HepG2 (cell line): Measurements from ENCODE around the gene ACP2. TPM values are rescaled to one million over a fixed set of nuclear protein-coding genes. Genes with fewer than 3 reads are reported as not detected.

Experiments used
- ATAC-seq: fragments of 200-7000 bp; cut with Tn5 transposase; 3 replicates; pipeline ENCODE4 v1.9.1; 2020; ENCODE audit warnings: mild to moderate bottlenecking, moderate library complexity
- BruUV-seq: library from RNA; stranded (reverse); fragments of 400-500 nt; replicated peaks from 2 replicates; lab custom pipeline; 2021; lab: Mats Ljungman, UMichigan
- CTCF ChIA-PET: fragments of 300-600 bp; formaldehyde crosslinking; extraction: SDS; loops from one replicate; lab custom pipeline; 2021; ENCODE audit warnings: low total read pairs, inconsistent platforms, low intra/inter-chr PET ratio; lab: Yijun Ruan, JAX
- POLR2A ChIA-PET: fragments of 350-600 bp; sonication (Branson Sonifier 250); formaldehyde crosslinking; loops from one replicate; lab custom pipeline; 2020; ENCODE audit warnings: antibody characterized with exemption, inconsistent platforms; lab: Yijun Ruan, JAX
- DNase-seq: peaks from one replicate; pipeline ENCODE4 v3.0.0-alpha.2; 2015; ENCODE audit warnings: low spot score
- FAIRE-seq: peaks from 3 replicates; lab custom pipeline; 2011; peaks lifted over from hg19 to GRCh38; lab: Jason Lieb, UNC
- H2AFZ ChIP-seq: one replicate; pipeline ENCODE4 v1.6.1; 2011; ENCODE audit warnings: low read length, inconsistent platforms
- H3K27ac ChIP-seq: fragments of 300-600 bp; 3 replicates; pipeline ENCODE4 v1.8.0; 2011; ENCODE audit warnings: mixed run types, mild to moderate bottlenecking, mixed read lengths, low read length, inconsistent platforms; ENCODE audit not compliant: insufficient read depth; ENCODE audit errors: extremely low read length
- H3K27me3 ChIP-seq, 2 experiments: fragments of 200-600 bp in 1 of 2; 2 replicates in 1 of 2; 3 replicates in 1 of 2; pipeline versions ENCODE4 v1.6.0 to v1.8.0; 2011; ENCODE audit warnings: low read length in 2 of 2, mild to moderate bottlenecking in 2 of 2, moderate library complexity in 2 of 2, inconsistent platforms in 1 of 2; ENCODE audit not compliant: insufficient read depth in 2 of 2, control insufficient read depth in 1 of 2
- H3K36me3 ChIP-seq, 2 experiments: fragments of 200-600 bp in 1 of 2; replicated peaks in 1 of 2; 2 replicates in 1 of 2; 3 replicates in 1 of 2; pipeline versions ENCODE4 v1.5.1 to v1.8.0; 2011; ENCODE audit warnings: low read length in 2 of 2, inconsistent platforms in 1 of 2; ENCODE audit not compliant: insufficient read depth in 2 of 2, control insufficient read depth in 1 of 2
- H3K4me1 ChIP-seq: 2 replicates; pipeline ENCODE4 v1.5.1; 2012; ENCODE audit warnings: low read length, inconsistent platforms; ENCODE audit not compliant: insufficient read depth
- H3K4me2 ChIP-seq: 2 replicates; pipeline ENCODE4 v1.6.0; 2011; ENCODE audit warnings: low read depth, low read length, inconsistent platforms
- H3K4me3 ChIP-seq, 3 experiments: fragments of 200-600 bp in 1 of 3; sonication (generic), shearing (Covaris generic) in 1 of 3; replicated peaks in 1 of 3; 2 replicates each; pipeline ENCODE4 v1.5.1; 2011 to 2016; ENCODE audit warnings: low read length in 3 of 3, inconsistent platforms in 2 of 3, low read depth in 2 of 3, mild to moderate bottlenecking in 2 of 3, control low read depth in 1 of 3, mixed read lengths in 1 of 3; ENCODE audit not compliant: insufficient read depth in 1 of 3
- H3K79me2 ChIP-seq: one replicate; pipeline ENCODE4 v1.6.1; 2011; ENCODE audit warnings: low read length, inconsistent platforms; ENCODE audit not compliant: insufficient read depth
- H3K9ac ChIP-seq: 2 replicates; pipeline ENCODE4 v1.6.0; 2011; ENCODE audit warnings: mild to moderate bottlenecking, low read depth, low read length, inconsistent platforms; ENCODE audit not compliant: insufficient read depth
- H3K9me3 ChIP-seq: 2 replicates; pipeline ENCODE4 v1.5.1; 2012; ENCODE audit warnings: mild to moderate bottlenecking, low read length
- H4K20me1 ChIP-seq: 2 replicates; pipeline ENCODE4 v1.6.0; 2011; ENCODE audit warnings: inconsistent platforms, mild to moderate bottlenecking, low read length, moderate library complexity; ENCODE audit not compliant: insufficient read depth
- ARID2 ChIP-seq: sonication (generic); formaldehyde crosslinking; IDR thresholded peaks from 2 replicates; pipeline ENCODE4 v1.8.1; 2022; ENCODE audit warnings: mild to moderate bottlenecking, missing genetic modification reagents, borderline replicate concordance
- CREB3 ChIP-seq: sonication (generic); formaldehyde crosslinking; IDR thresholded peaks from 2 replicates; pipeline ENCODE4 v1.5.0; 2020; ENCODE audit warnings: missing genetic modification reagents
- E2F1 ChIP-seq: sonication (generic); formaldehyde crosslinking; IDR thresholded peaks from 2 replicates; pipeline ENCODE4 v1.5.0; 2020; ENCODE audit warnings: missing genetic modification reagents
- HMGXB4 ChIP-seq, 2 experiments: sonication (generic) in 1 of 2; formaldehyde crosslinking in 1 of 2; IDR thresholded peaks; 2 replicates each; pipeline versions ENCODE4 v1.4.0 to v1.6.1; 2018 to 2020; ENCODE audit warnings: missing genetic modification reagents in 2 of 2, borderline replicate concordance in 1 of 2, low read depth in 1 of 2, mild to moderate bottlenecking in 1 of 2, missing biosample characterization in 1 of 2
- NFATC3 ChIP-seq: sonication (generic); formaldehyde crosslinking; IDR thresholded peaks from 2 replicates; pipeline ENCODE4 v1.5.1; 2020; ENCODE audit warnings: mild to moderate bottlenecking, missing genetic modification reagents
- RBM22 ChIP-seq: fragments of 200-400 bp; formaldehyde crosslinking; optimal IDR thresholded peaks from 2 replicates; pipeline ENCODE3; 2017; ENCODE audit warnings: mild to moderate bottlenecking, low read length, moderate library complexity
- REXO4 ChIP-seq: sonication (generic); formaldehyde crosslinking; IDR thresholded peaks from 2 replicates; pipeline ENCODE4 v1.8.0; 2022; ENCODE audit warnings: missing genetic modification reagents, mild to moderate bottlenecking, borderline replicate concordance
- RXRB ChIP-seq: IDR thresholded peaks from 2 replicates; pipeline ENCODE4 v1.6.1; 2016; ENCODE audit warnings: borderline replicate concordance, missing genetic modification reagents, missing compliant biosample characterization
- ZFP36L1 ChIP-seq: sonication (generic); formaldehyde crosslinking; IDR thresholded peaks from 2 replicates; pipeline ENCODE4 v1.8.0; 2022; ENCODE audit warnings: mild to moderate bottlenecking, missing genetic modification reagents, moderate library complexity
- ZNF432 ChIP-seq: sonication (generic); formaldehyde crosslinking; IDR thresholded peaks from 2 replicates; pipeline ENCODE4 v1.5.0; 2020; ENCODE audit warnings: missing genetic modification reagents, mild to moderate bottlenecking, borderline replicate concordance
- ZNF710 ChIP-seq: sonication (generic); formaldehyde crosslinking; IDR thresholded peaks from 2 replicates; pipeline ENCODE4 v1.5.0; 2020; ENCODE audit warnings: mild to moderate bottlenecking, missing genetic modification reagents, borderline replicate concordance
- WGBS: methylation state at CpG from one replicate; pipeline ENCODE4 v1.1.6; 2017; ENCODE audit warnings: low lambda C conversion rate; 5-methylcytosine and 5-hydroxymethylcytosine counted together
- in situ Hi-C: cut with HindIII; loops from 2 replicates; pipeline ENCODE4 v1.10.0; 2017; ENCODE audit warnings: low pct_unique_long_range_greater_than_20kb; ENCODE audit not compliant: extremely low pct_ligation_motif_present
- intact Hi-C: fragments of 100-400 bp; cut with micrococcal nuclease; formaldehyde crosslinking; loops from one replicate; pipeline ENCODE4 v1.10.0; 2022; ENCODE audit not compliant: unreplicated experiment
- polyA plus RNA-seq, 8 experiments: library from polyadenylated mRNA; depleted of rRNA in 3 of 8; stranded (reverse) in 7 of 8; unstranded in 1 of 8; fragments of >200 nt; fragmentation: Illumina TruSeq in 4 of 8; extraction: Trizol in 4 of 8; gene quantifications; 2 replicates each; pipeline versions ENCODE4 v1.2.1 to v1.2.3, GENCODE V29; 2011 to 2016; ENCODE audit warnings: low read depth in 4 of 8, missing spikeins in 1 of 8, mixed read lengths in 1 of 8; ENCODE audit not compliant: insufficient read depth in 1 of 8
- total RNA-seq, 5 experiments: library from RNA; depleted of rRNA; stranded (reverse); fragments of >200 nt; fragmentation: Illumina TruSeq; extraction: Trizol; gene quantifications; 2 replicates each; pipeline ENCODE4 v1.2.3, GENCODE V29; 2016; ENCODE audit warnings: low read depth in 1 of 5
- TF ChIP-seq, protein P1 (sequence below): sonication (generic); formaldehyde crosslinking; conservative IDR thresholded peaks from 2 replicates; pipeline ENCODE4 v1.4.0; 2020; ENCODE audit warnings: missing genetic modification reagents
- TF ChIP-seq, protein P2 (sequence below): IDR thresholded peaks from 2 replicates; pipeline ENCODE4 v1.6.1; 2012; ENCODE audit warnings: inconsistent platforms

Gene ACP2
- total and polyA plus RNA-seq, 2 of the 13 experiments (the other 11 are each of a cell fraction or from before 2014, with no cell fraction given), result 17.7 to 20.2 TPM

GRCh38 chr11:47234669-47235100, 13.9 kb downstream of the ACP2 start:
- FAIRE-seq, result no peak
- Histone ChIP-seq H3K79me2 (no peaks in the 10 kb centered on the region), H3K27ac (no peak overlapping the region), H3K36me3 (peaks cover 14 to 33% of the 10 kb centered on the region in 2 experiments), H2AFZ (no peak overlapping the region), H3K4me1 (peaks cover 16% of the 10 kb centered on the region), H4K20me1 (no peaks in the 10 kb centered on the region; the same call in 1 of the 2 replicates), H3K27me3 (no peaks in the 10 kb centered on the region), H3K4me3 (no peak overlapping the region), H3K4me2 (no peak overlapping the region), H3K9me3 (no peaks in the 10 kb centered on the region), H3K9ac (no peak overlapping the region)
- TF ChIP-seq, protein P1, sequence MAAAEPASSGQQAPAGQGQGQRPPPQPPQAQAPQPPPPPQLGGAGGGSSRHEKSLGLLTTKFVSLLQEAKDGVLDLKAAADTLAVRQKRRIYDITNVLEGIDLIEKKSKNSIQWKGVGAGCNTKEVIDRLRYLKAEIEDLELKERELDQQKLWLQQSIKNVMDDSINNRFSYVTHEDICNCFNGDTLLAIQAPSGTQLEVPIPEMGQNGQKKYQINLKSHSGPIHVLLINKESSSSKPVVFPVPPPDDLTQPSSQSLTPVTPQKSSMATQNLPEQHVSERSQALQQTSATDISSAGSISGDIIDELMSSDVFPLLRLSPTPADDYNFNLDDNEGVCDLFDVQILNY (CRISPR knock-in tag), result no peak
- TF ChIP-seq E2F1 (CRISPR knock-in tag) (no peak), HMGXB4 (CRISPR knock-in tag; IDR thresholded peaks at IDR 0.05; ENCODE audit: borderline replicate concordance in 1 of 2, low read depth in 1 of 2) (no peak), ZFP36L1 (CRISPR knock-in tag) (no peak), RXRB (CRISPR knock-in tag) (no peak), RBM22 (no peak), ZNF432 (CRISPR knock-in tag) (no peak), NFATC3 (no peak), CREB3 (CRISPR knock-in tag) (no peak), REXO4 (CRISPR knock-in tag) (no peak), ZNF710 (no peak), ARID2 (CRISPR knock-in tag) (no peak)
- TF ChIP-seq, protein P2, sequence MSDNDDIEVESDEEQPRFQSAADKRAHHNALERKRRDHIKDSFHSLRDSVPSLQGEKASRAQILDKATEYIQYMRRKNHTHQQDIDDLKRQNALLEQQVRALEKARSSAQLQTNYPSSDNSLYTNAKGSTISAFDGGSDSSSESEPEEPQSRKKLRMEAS, result no peak
- ATAC-seq, result peak; percentile 10; the same call in 2 of the 3 replicates
- BruUV-seq, result no TSS peak
- intact Hi-C loops (no loop called here), in situ Hi-C loops (no loop called here)
- POLR2A ChIA-PET, result interaction anchor here (1.0 to 3.2 kb wide), 5 partner anchors 14 to 57 kb away, joined by 3 to 25 read pairs (median 6); partner anchors contain the start of genes ACP2 and DDB2
- CTCF ChIA-PET, result interaction anchor here (1.3 to 2.3 kb wide), 2 partner anchors 25 to 121 kb away, joined by 7 to 9 read pairs; no protein-coding TSS in a partner anchor
- WGBS, result 88% methylated on average over 12 of the region's 12 CpGs
- no peak for DNase-seq
